Mucosa of stomach (tissue), 1 donor: ENCODE data around the gene NQO2.
"Not testable (repeated sequence)": the region's sequence is repeated elsewhere in the genome, so short reads cannot be mapped to it uniquely, and the experiment has no call there.

ENCODE experiments used
- H3K27me3 ChIP-seq: one replicate; pipeline ENCODE4 v1.7.0; 2013; ENCODE audit warnings: mild to moderate bottlenecking, low read length; ENCODE audit not compliant: control insufficient read depth, insufficient read depth
- H3K36me3 ChIP-seq: one replicate; pipeline ENCODE4 v1.7.0; 2013; ENCODE audit warnings: low read length; ENCODE audit not compliant: control insufficient read depth, insufficient read depth
- H3K4me1 ChIP-seq: one replicate; pipeline ENCODE4 v1.7.0; 2013; ENCODE audit warnings: mild to moderate bottlenecking, low read length; ENCODE audit not compliant: control insufficient read depth, insufficient read depth
- H3K4me3 ChIP-seq: one replicate; pipeline ENCODE4 v1.7.0; 2013; ENCODE audit warnings: low read length
- H3K9ac ChIP-seq: one replicate; pipeline ENCODE4 v1.7.0; 2013; ENCODE audit warnings: mild to moderate bottlenecking, low read length, moderate library complexity
- H3K9me3 ChIP-seq: one replicate; pipeline ENCODE4 v1.7.0; 2013; ENCODE audit warnings: mild to moderate bottlenecking, low read length, moderate library complexity; ENCODE audit not compliant: control insufficient read depth
- donor health status: Pancreatic carcinoma.

Gene NQO2

GRCh38 chr6:3011592-3011991, 11.9 kb downstream of the NQO2 start:
- H3K36me3 ChIP-seq = no peaks in the 10 kb centered on the region
- H3K4me1 ChIP-seq = no peaks in the 10 kb centered on the region
- H3K9ac ChIP-seq = no peak overlapping the region

GRCh38 chr6:3013486-3013885, 13.8 kb downstream of the NQO2 start:
- Histone ChIP-seq H3K9ac (no peak overlapping the region), H3K27me3 (no peaks in the 10 kb centered on the region), H3K4me3 (no peak overlapping the region), H3K4me1 (no peaks in the 10 kb centered on the region), H3K9me3 (no peaks in the 10 kb centered on the region), H3K36me3 (no peaks in the 10 kb centered on the region)

More at GRCh38 chr6:3011592-3011991, 11.9 kb downstream of the NQO2 start:
- Histone ChIP-seq H3K9me3 (no peaks in the 10 kb centered on the region), H3K27me3 (no peaks in the 10 kb centered on the region), H3K4me3 (no peak overlapping the region)

- Histone ChIP-seq H3K9me3 (no peaks in the 10 kb centered on the region), H3K9ac (no peak overlapping the region), H3K27me3 (no peaks in the 10 kb centered on the region), H3K4me1 (no peaks in the 10 kb centered on the region), H3K4me3 (no peak overlapping the region), H3K36me3 (no peaks in the 10 kb centered on the region)
These were observed 14.4 kb downstream of the NQO2 start for GRCh38 chr6:3013901-3014674.

- no peaks in the 10 kb centered on the region for H3K4me1 ChIP-seq
- no peaks in the 10 kb centered on the region for H3K27me3 ChIP-seq
- no peaks in the 10 kb centered on the region for H3K36me3 ChIP-seq
- no peak overlapping the region for H3K9ac ChIP-seq
- no peaks in the 10 kb centered on the region for H3K9me3 ChIP-seq
- no peak overlapping the region for H3K4me3 ChIP-seq
These were observed 15.0 kb downstream of the NQO2 start for GRCh38 chr6:3014675-3015066.

GRCh38 chr6:3015144-3015543, 15.4 kb downstream of the NQO2 start:
- no peak overlapping the region for H3K4me3 ChIP-seq
- H3K9ac ChIP-seq = no peak overlapping the region
- no peaks in the 10 kb centered on the region for H3K9me3 ChIP-seq
- H3K27me3 ChIP-seq = no peaks in the 10 kb centered on the region
- H3K36me3 ChIP-seq = no peaks in the 10 kb centered on the region
- H3K4me1 ChIP-seq = no peaks in the 10 kb centered on the region

- no peak overlapping the region for H3K9ac ChIP-seq
- H3K9me3 ChIP-seq = no peaks in the 10 kb centered on the region
- no peaks in the 10 kb centered on the region for H3K36me3 ChIP-seq
- no peaks in the 10 kb centered on the region for H3K27me3 ChIP-seq
- no peak overlapping the region for H3K4me3 ChIP-seq
- no peaks in the 10 kb centered on the region for H3K4me1 ChIP-seq
These were observed 17.0 kb downstream of the NQO2 start for GRCh38 chr6:3016473-3017280.

- Histone ChIP-seq H3K4me3 (no peak overlapping the region), H3K9me3 (no peaks in the 10 kb centered on the region), H3K27me3 (no peaks in the 10 kb centered on the region), H3K36me3 (no peaks in the 10 kb centered on the region), H3K4me1 (no peaks in the 10 kb centered on the region), H3K9ac (no peak overlapping the region)
These were observed 17.6 kb downstream of the NQO2 start for GRCh38 chr6:3017304-3017703.

- no peaks in the 10 kb centered on the region for H3K36me3 ChIP-seq
These were observed 19.4 kb downstream of the NQO2 start for GRCh38 chr6:3019065-3019464.

GRCh38 chr6:3019749-3020320, 20.1 kb downstream of the NQO2 start:
- Histone ChIP-seq H3K4me3 (no peak overlapping the region), H3K36me3 (no peaks in the 10 kb centered on the region), H3K9ac (no peak overlapping the region)

More at GRCh38 chr6:3019065-3019464, 19.4 kb downstream of the NQO2 start:
- no peak overlapping the region for H3K4me3 ChIP-seq
- H3K9ac ChIP-seq = no peak overlapping the region
- peaks cover 2% of the 10 kb centered on the region for H3K4me1 ChIP-seq
- H3K27me3 ChIP-seq = no peaks in the 10 kb centered on the region
- H3K9me3 ChIP-seq = no peaks in the 10 kb centered on the region

GRCh38 chr6:3020976-3021598, 21.4 kb downstream of the NQO2 start:
- not testable (repeated sequence) for H3K9me3 ChIP-seq
- H3K4me1 ChIP-seq = peaks cover 11% of the 10 kb centered on the region

More at GRCh38 chr6:3019749-3020320, 20.1 kb downstream of the NQO2 start:
- Histone ChIP-seq H3K27me3 (no peaks in the 10 kb centered on the region), H3K4me1 (peaks cover 10% of the 10 kb centered on the region), H3K9me3 (no peaks in the 10 kb centered on the region)

GRCh38 chr6:3022765-3023662, 23.3 kb downstream of the NQO2 start:
- H3K4me1 ChIP-seq = peaks cover 11% of the 10 kb centered on the region
- no peaks in the 10 kb centered on the region for H3K9me3 ChIP-seq
- H3K27me3 ChIP-seq = no peaks in the 10 kb centered on the region
- no peaks in the 10 kb centered on the region for H3K36me3 ChIP-seq
- H3K9ac ChIP-seq = peak overlapping the region; percentile 60
- peak overlapping the region; percentile 38 for H3K4me3 ChIP-seq

More at GRCh38 chr6:3020976-3021598, 21.4 kb downstream of the NQO2 start:
- H3K4me3 ChIP-seq, H3K27me3 ChIP-seq, H3K9ac ChIP-seq, H3K36me3 ChIP-seq: not testable (repeated sequence)
